Vein endothelial cell (primary cell): ENCODE data around the gene SGSM2. TPM values are rescaled to one million over a fixed set of nuclear protein-coding genes. Genes with fewer than 3 reads are reported as not detected.

Experiments
- small RNA-seq: library from RNA; depleted of rRNA; stranded (forward); fragments of <200 nt; gene quantifications from one replicate; pipeline ENCODE3, GENCODE V24; 2012
- total RNA-seq: library from RNA; depleted of rRNA; stranded (reverse); fragments of >200 nt; gene quantifications from 2 replicates; pipeline ENCODE4 v1.2.3, GENCODE V29; 2012

The SGSM2 gene, protein sequence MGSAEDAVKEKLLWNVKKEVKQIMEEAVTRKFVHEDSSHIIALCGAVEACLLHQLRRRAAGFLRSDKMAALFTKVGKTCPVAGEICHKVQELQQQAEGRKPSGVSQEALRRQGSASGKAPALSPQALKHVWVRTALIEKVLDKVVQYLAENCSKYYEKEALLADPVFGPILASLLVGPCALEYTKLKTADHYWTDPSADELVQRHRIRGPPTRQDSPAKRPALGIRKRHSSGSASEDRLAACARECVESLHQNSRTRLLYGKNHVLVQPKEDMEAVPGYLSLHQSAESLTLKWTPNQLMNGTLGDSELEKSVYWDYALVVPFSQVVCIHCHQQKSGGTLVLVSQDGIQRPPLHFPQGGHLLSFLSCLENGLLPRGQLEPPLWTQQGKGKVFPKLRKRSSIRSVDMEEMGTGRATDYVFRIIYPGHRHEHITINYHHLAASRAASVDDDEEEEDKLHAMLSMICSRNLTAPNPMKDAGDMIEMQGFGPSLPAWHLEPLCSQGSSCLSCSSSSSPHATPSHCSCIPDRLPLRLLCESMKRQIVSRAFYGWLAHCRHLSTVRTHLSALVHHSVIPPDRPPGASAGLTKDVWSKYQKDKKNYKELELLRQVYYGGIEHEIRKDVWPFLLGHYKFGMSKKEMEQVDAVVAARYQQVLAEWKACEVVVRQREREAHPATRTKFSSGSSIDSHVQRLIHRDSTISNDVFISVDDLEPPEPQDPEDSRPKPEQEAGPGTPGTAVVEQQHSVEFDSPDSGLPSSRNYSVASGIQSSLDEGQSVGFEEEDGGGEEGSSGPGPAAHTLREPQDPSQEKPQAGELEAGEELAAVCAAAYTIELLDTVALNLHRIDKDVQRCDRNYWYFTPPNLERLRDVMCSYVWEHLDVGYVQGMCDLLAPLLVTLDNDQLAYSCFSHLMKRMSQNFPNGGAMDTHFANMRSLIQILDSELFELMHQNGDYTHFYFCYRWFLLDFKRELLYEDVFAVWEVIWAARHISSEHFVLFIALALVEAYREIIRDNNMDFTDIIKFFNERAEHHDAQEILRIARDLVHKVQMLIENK
- total RNA-seq = 38.4 and 54.5 TPM in 2 replicates

GRCh38 chr17:2336852-2337543 is at the start of gene SGSM2:
TSS of gene SGSM2 (plus strand) at chr17:2337501. CDS start at chr17:2337689, 188 bp downstream.

GRCh38 chr17:2303204-2304188 is 33.8 kb upstream of the SGSM2 start, which contains the start of the genes SMG6 and SRR:
TSS of gene SMG6 (minus strand) at chr17:2303785. CDS start at chr17:2303720, 65 bp downstream.
TSS of gene SRR (plus strand) at chr17:2303950. CDS start at chr17:2315561, 11,611 bp downstream.

GRCh38 chr17:2336215-2336851 is 968 bp upstream of the SGSM2 start, which contains the start of gene TSR1:
TSS of gene TSR1 (minus strand) at chr17:2336457. CDS start at chr17:2336427, 30 bp downstream.

DNA sequence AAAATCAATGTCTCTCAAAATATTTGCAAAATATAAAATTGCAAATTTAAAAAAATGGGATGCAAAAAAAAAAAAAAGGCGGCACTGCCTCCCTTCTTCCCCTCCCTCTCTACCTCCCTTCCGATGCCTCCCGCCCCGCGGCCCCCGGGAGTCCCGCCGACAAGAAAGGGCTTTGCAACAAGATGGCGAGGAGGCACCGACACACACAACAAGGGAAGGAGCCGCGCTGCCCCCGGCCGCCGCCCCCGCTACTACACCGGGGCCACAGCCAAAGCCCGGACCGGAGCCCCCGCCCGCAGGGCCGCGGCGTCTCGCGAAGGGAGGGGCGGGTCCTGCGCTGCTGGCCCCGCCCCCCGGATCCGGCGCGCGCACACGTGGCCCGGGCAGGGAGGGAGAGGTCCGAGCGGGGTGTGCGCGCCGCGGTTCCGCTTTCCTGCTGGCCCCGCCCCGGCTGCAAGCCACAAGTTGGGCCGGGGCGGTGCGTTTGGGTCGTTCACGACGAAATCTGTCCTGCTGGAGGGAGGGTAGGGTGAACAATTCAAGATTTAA is 63.6 kb downstream of the SGSM2 start, which contains the start of gene MNT:
TSS of gene MNT (minus strand) at position 184 of the 549 bp plus-strand sequence. CDS start 348 bp downstream, outside the sequence.

Small RNA genes within 50 kb of the gene (small RNA-seq; reads per million reads assigned to genes)
- not detected for gene AC006435.3
- gene AC006435.4 = not detected
- gene SNORD91A = 34.2 reads per million, percentile 98 among the genes with 10 or more reads in this experiment
- 4.8 reads per million, percentile 92 among the genes with 10 or more reads in this experiment for gene SNORD91B

Other genes with a start within 250 kb of the SGSM2 start
- 31.2 and 47.4 TPM in 2 replicates for gene SMG6, start 33.7 kb upstream of the SGSM2 start, total RNA-seq
- 16.3 and 24.8 TPM in 2 replicates for gene SRR, start 33.6 kb upstream of the SGSM2 start, total RNA-seq
- 57.7 and 60.4 TPM in 2 replicates for gene TSR1, start 1.0 kb upstream of the SGSM2 start, total RNA-seq
- 5.7 and 8.2 TPM in 2 replicates for gene MNT, start 63.6 kb downstream of the SGSM2 start, total RNA-seq
- 15.7 and 18.4 TPM in 2 replicates for gene METTL16, start 174.4 kb downstream of the SGSM2 start, total RNA-seq